Erythroblast (primary cell): ENCODE results near the gene CD3G.

Experiments
- DNase-seq, 2 experiments: peaks; one replicate each; lab custom pipeline; 2025; lab: John Stamatoyannopoulos, UW
- GATA1 ChIP-seq: IDR thresholded peaks from 2 replicates; pipeline ENCODE4 v1.6.1; 2011; ENCODE audit warnings: low read depth, mild to moderate bottlenecking, control low read depth, low read length, moderate library complexity
- POLR2A ChIP-seq: IDR thresholded peaks from 2 replicates; pipeline ENCODE4 v1.6.1; 2011; ENCODE audit warnings: mild to moderate bottlenecking, low read length

CD3G gene

DNA sequence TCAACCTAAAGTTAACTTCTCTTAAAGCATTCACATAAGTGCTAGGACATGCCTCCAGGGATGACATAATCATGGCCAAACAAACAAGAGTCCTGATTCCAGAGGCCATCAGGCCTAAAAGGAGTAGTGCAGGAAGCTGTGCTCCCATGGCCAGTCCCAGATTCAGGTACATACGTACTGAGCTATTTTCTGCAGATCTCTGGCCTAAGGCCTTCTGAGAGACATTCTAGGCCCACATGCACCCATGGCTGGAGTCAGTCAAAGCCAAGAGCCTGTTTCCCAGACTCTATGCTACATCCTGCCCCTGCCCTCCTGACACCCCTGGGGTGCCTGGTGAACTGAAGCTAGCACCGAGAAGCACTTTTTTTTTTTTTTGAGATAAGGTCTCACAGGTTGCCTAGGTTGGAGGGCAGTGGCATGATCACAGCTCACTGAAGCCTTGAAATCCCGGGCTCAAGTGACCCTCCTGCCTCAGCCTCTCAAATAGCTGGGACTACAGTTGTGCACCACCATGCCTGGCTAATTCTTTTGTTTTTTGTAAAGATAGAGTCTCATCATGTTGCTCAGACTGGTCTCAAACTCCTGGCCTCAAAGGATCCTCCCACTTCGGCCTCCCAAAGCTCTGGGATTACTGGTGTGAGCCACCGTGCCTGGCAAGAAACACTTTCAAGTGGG is 2.2 kb upstream of the CD3G start:
- no peak for DNase-seq

DNA sequence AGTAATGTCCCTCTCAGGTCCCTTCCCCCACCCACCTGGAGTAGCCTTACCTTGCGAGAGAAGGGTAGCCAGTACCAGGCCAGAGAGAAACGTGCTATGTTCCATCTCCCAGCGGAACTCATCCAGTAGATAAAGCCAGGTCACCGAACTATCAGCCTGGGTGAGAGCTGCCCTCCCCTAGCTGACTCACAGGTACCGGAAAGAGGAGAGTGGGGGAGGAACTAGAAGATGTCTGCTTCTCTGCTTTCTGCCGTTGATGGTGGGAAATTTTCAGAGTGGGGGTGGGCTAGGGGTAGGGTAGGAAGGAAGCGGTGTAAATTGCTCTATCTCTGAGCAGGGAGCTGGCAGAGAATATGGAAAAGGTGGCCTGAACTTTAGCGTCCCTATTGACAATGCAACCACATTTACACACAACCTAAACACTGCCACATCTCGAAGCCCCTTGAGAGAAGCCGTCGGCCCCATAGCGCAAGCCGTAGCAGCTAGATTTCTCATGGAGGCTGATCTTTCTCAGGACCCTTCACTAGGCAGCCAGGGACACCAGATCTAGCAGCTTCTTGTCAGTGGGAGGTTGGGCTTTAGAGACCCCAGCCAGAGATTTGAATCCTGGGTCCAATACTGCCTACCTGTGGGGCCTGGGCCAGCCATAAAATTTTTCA is 1.5 kb upstream of the CD3G start, which contains the start of gene CD3D:
TSS of gene CD3D (minus strand) at position 203 of the 659 bp plus-strand sequence. CDS start at position 105, 98 bp downstream.
- TF ChIP-seq GATA1 (no peak), POLR2A (no peak)
- no peak for DNase-seq

More for the DNA sequence above, 2.2 kb upstream of the CD3G start:
- TF ChIP-seq GATA1 (no peak), POLR2A (no peak)

DNA sequence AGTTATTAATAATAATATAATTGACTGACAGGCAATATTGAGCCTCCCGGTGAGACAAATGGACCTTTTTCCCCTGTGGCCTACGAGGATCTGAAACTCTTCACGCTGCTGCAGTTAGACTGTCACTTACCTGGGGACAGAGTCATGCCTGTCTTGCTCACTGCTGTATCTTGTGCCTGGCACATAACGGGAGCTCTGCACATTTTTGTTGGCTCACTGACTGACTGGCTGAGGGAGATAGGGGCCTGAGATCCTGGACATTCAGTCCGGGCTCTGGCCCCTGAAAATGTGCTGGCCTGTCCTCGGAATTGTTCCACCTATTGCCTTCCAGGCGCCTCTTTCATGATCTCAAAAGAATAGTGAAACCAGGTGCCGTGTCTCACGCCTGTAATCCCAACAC is 896 bp upstream of the CD3G start:
- no peak for DNase-seq
- no peak for TF ChIP-seq GATA1

DNA sequence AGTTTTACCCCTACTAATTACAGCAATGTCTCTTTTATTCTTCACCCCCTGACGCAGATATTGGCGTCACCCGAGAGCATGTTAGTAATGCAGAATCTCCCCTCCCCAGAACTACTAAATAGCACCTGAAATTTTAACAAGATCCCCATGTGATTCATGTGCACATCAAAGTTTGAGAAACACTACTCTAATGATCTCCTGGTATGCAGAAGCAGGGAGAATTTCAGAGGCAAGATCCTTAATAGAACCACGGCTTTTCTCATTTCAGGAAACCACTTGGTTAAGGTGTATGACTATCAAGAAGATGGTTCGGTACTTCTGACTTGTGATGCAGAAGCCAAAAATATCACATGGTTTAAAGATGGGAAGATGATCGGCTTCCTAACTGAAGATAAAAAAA is 5.3 kb downstream of the CD3G start:
- no peak for DNase-seq
- TF ChIP-seq GATA1 (no peak), POLR2A (no peak)

DNA sequence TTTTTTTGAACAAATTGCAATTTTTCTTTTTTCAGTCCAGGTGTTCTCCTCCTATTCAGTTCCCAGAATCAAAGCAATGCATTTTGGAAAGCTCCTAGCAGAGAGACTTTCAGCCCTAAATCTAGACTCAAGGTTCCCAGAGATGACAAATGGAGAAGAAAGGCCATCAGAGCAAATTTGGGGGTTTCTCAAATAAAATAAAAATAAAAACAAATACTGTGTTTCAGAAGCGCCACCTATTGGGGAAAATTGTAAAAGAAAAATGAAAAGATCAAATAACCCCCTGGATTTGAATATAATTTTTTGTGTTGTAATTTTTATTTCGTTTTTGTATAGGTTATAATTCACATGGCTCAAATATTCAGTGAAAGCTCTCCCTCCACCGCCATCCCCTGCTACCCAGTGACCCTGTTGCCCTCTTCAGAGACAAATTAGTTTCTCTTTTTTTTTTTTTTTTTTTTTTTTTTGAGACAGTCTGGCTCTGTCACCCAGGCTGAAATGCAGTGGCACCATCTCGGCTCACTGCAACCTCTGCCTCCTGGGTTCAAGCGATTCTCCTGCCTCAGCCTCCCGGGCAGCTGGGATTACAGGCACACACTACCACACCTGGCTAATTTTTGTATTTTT is 9.1 kb downstream of the CD3G start:
- no peak for TF ChIP-seq POLR2A
- no peak for TF ChIP-seq GATA1
- peak; percentile 8 to 35 for DNase-seq

DNA sequence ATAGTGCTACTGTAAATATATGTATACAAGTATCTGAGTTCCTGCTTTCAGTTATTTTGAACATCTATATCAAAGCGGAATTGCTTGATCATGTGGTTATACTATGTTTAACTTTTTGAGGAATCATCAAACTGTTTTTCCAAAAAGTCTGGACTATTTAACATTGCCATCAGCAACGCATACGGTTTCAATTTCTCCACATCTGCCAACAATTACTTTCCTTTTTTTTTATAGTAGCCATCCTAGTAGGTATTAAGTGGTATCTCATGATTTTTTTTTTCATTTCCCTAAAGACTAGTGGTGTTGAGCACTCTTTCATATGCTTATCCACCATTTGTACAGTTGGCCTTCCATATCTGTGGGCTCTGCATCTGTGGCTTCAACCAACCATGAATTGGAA is 13.9 kb downstream of the CD3G start:
- TF ChIP-seq GATA1, result no peak
- TF ChIP-seq POLR2A, result no peak
- no peak for DNase-seq

DNA sequence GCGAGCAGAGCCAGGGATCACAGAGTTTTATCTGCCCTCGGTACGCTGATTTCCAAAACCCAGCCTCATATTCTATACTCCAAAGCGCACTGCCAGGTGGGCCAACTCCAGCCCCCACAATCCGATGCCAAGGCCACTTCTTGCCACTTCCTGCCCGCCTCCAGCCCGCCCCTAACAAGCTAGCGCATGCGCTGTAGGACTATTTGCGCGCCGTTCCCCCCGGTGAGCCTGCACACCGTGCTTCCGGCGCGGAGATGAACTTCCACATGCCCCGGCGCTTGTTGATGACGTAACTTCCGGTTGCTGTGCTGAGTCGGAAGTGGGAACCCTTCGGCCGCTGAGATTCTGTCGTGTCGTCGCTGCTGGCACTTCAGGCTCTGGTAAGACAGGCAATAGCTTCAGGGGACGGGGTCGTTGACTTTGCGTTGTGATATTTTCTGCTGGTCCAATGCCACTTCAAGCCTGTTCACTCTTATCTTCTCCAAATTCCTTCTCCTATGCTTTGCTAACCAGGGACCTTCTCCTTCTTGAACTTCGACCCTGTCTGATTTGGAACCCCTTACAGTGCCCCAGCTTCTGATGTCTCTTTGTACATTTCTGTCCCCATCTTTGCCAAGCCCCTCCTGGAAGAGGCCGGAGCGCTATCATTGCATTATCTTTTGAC is 15.3 kb downstream of the CD3G start, which contains the start of gene UBE4A:
TSS of gene UBE4A (plus strand) at position 306 of the 664 bp plus-strand sequence. CDS start 5,481 bp downstream, outside the sequence.
- peak; percentile 98 to 99 for DNase-seq
- TF ChIP-seq GATA1 (no peak), POLR2A (peak; percentile 86)

DNA sequence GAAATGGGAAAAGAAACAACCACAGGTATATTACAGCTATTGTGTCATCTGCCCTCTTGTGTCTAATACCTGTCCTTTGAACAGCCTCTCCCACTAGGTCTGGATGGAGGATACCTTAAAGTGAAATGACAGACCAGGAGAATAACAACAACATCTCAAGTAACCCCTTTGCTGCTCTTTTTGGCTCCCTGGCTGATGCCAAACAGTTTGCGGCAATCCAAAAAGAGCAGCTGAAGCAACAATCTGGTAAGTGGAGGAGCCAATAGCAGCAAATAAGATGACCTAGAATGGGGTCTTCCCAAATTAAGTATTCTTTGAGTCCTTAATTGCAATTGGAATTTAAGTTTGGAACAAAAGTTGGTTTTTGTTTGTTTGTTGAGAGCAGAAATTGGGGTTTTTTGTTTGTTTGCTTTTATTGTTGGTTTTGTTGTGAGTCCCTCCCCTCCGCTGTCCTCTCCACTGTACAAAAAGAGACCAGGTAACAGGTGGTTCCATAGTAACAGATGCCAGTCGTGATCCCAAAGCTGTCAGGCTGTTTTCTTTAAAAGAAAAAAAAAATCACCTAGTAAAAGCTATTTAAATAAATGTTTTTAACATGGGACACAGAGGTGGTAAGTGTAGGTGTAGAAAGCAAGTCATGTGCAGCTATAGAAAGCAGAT is 20.9 kb downstream of the CD3G start:
- TF ChIP-seq GATA1 (no peak), POLR2A (no peak)

DNA sequence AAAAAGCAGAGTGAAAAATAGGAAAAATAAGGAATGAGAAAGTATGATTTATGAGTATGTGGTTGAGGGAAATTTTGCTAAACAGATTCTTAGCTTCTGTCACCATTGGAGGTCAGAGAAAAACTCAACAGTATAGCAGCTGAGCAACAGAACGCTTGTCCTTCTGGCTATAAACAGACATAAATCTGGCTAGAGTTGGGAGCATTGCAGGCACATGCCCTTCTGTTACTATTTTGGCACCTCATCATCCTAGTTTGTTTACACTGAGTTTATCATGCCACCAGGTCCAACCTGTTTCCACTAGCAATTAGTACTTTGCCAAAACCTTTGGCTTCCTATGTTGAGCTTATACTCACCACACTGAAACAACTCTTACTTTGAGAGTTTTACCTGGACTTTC is 22.1 kb downstream of the CD3G start:
- DNase-seq, result no peak
- TF ChIP-seq GATA1 (no peak), POLR2A (no peak)

More for the DNA sequence above, 20.9 kb downstream of the CD3G start:
- no peak for DNase-seq

DNA sequence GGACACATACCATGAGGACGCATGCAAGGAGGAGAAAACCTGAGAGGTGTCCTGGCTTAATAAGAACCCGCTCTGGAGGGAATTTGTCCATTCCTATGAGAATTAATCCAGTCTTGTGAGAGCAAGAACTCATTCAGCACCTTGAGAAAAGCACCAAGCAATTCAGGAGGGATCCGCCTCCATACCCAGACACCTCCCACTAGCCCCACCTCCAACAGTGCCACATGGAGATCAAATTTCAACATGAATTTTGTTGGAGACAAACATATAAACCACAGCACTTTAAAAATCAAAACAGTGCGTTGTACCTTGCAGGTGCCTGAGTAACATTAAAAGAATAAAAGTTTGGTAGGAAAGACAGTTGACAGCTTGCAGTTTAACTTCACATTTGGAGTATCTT is 26.6 kb downstream of the CD3G start:
- no peak for DNase-seq
- TF ChIP-seq POLR2A, result no peak
- no peak for TF ChIP-seq GATA1

DNA sequence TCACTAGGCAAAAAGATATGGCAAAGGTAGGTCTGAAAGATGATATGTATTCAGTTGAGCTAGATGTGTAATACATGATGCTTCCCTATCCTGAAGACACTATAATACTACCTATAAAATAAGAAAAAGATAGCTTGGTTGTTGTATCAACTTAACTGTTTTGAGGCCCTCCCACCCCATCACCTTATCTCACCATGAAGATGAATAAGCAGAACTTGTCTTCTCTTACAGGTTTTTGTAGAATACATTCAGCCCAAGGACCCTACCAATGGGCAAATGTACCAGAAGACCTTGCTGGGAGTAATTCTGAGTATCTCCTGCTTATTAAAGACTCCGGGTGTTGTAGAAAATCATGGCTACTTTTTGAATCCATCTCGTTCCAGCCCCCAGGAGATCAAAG is 29.1 kb downstream of the CD3G start:
- TF ChIP-seq POLR2A (no peak), GATA1 (no peak)
- peak; percentile 49 to 56 for DNase-seq

DNA sequence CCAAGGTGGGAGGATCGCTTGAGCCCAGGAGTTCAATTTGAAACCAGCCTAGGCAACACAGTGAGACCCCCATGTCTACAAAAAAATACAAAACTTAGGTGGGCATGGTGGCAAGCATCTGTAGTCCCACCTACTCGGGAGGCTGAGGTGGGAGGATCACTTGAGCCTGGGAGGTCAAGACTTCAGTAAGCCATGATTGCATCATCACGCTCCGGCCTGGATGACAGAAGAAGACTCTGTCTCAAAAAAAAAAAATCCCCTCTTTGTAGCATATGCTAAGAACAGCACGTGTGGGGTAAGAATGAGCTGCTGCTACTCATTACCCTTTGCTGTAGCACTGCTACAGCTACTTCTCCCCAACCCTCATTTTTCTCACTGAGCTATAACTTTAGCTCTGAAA is 29.7 kb downstream of the CD3G start:
- TF ChIP-seq POLR2A, result no peak
- TF ChIP-seq GATA1, result no peak
- DNase-seq, result no peak

DNA sequence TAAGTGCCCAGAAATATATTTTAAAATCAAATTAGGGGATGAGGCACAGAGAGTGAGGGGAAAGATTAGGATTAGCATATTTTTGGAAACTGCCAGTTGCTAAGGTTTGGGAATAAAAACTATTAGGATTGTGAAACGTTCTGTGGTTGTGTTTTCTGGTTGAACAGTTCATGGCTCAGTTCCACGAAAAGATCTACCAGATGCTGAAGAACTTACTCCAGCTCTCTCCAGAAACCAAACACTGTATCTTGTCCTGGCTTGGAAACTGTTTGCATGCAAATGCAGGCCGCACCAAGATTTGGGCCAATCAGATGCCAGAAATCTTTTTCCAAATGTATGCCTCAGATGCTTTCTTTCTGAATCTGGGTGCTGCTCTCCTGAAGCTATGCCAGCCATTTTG is 30.6 kb downstream of the CD3G start:
- TF ChIP-seq GATA1, result no peak
- no peak for TF ChIP-seq POLR2A
- no peak for DNase-seq

DNA sequence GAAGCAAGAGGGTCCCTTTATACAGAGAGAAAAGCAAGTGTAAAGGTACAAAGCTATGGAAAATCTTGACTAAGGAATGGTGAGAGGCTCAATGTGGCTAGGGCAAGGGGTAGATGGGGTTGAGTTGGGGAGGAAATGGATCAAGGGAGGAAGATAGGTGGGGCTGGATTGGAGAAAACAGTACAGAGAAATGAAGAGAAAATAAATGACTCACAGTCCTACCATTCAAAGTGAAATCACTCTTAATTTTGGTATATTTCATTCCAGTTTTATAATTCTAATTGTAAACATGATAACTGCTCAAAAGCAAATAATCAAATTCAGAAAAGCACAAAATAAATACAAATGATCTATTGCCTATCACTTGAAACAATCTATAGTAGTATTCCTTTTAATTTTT is 31.8 kb downstream of the CD3G start:
- no peak for DNase-seq
- TF ChIP-seq POLR2A (no peak), GATA1 (no peak)

DNA sequence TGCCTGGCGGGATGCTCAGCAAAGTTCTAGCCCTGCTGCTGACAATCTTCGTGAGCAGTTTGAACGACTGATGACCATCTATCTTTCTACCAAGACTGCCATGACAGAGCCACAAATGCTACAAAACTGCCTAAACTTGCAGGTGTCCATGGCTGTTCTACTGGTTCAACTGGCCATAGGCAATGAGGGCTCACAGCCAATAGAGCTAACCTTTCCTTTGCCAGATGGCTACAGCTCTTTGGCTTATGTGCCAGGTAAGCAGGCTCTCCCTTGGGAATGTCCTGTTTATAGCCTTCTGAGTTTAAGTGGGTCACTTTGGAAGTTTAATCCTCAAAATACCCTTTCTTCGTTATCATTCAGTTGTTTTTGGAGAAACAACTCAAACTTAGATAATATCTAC is 35.4 kb downstream of the CD3G start:
- no peak for DNase-seq
- no peak for TF ChIP-seq GATA1
